C4-2B (cell line): ENCODE data around the gene PLSCR1.

ENCODE experiments used
- ZFX ChIP-seq: fragments of 450-650 bp; IDR thresholded peaks from 2 replicates; pipeline ENCODE4 v1.6.1; 2017
- TF ChIP-seq, protein P1 (sequence below): fragments of 450-650 bp; conservative IDR thresholded peaks from 2 replicates; pipeline ENCODE4 v1.5.1; 2017; ENCODE audit warnings: mild to moderate bottlenecking

GRCh38 chr3:146530609-146531008 is 13.8 kb downstream of the PLSCR1 start:
- TF ChIP-seq, protein P1, sequence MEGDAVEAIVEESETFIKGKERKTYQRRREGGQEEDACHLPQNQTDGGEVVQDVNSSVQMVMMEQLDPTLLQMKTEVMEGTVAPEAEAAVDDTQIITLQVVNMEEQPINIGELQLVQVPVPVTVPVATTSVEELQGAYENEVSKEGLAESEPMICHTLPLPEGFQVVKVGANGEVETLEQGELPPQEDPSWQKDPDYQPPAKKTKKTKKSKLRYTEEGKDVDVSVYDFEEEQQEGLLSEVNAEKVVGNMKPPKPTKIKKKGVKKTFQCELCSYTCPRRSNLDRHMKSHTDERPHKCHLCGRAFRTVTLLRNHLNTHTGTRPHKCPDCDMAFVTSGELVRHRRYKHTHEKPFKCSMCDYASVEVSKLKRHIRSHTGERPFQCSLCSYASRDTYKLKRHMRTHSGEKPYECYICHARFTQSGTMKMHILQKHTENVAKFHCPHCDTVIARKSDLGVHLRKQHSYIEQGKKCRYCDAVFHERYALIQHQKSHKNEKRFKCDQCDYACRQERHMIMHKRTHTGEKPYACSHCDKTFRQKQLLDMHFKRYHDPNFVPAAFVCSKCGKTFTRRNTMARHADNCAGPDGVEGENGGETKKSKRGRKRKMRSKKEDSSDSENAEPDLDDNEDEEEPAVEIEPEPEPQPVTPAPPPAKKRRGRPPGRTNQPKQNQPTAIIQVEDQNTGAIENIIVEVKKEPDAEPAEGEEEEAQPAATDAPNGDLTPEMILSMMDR: no peak
- no peak for TF ChIP-seq ZFX
